ENCODE data around the gene TAS1R3. TPM values are rescaled to one million over a fixed set of nuclear protein-coding genes. Genes with fewer than 3 reads are reported as not detected.

Gene TAS1R3
- total RNA-seq, 4 donors from 2014 or later: 0.21 to 1.2 (median 0.63) TPM

- WGBS, 2 donors: 0% methylated on average over 1 to 8 of the region's 109 CpGs
- Histone ChIP-seq H3K4me1 (peaks cover 0 to 73% (median 65%) of the 10 kb centered on the region in 4 donors), H3K27me3 (no peaks in the 10 kb centered on the region), H3K36me3 (peaks cover 0 to 11% (median 0%) of the 10 kb centered on the region in 3 donors), H3K4me3 (peak overlapping the region; percentile 69 to 86 (median 76)), H3K9me3 (no peaks in the 10 kb centered on the region), H3K27ac (peak overlapping the region; percentile 79 to 91 (median 82))
- TF ChIP-seq POLR2A (IDR thresholded peaks at IDR 0.05) (no peak), CTCF (IDR thresholded peaks at IDR 0.05) (no peak), EP300 (IDR thresholded peaks at IDR 0.05) (no peak)
- no peak for DNase-seq (ENCODE audit: low spot score in 2 of 2)
Observed at GRCh38 chr1:1348420-1349255, 17.6 kb downstream of the TAS1R3 start.

GRCh38 chr1:1349256-1350012 lies 18.4 kb downstream of the TAS1R3 start, which contains the start of gene DVL1:
Gene DVL1, minus strand, starts transcription at chr1:1349418. Its CDS starts 353 bp downstream, at chr1:1349065.
- H3K27me3 ChIP-seq: no peaks in the 10 kb centered on the region
- H3K9me3 ChIP-seq: no peaks in the 10 kb centered on the region
- peak within 1 kb of the TSS; percentile 73 to 88 (median 83) for H3K4me3 ChIP-seq
- peak in 1 of 2 donors; percentile 43 for DNase-seq (ENCODE audit: low spot score in 2 of 2)
- TF ChIP-seq EP300 (IDR thresholded peaks at IDR 0.05) (no peak), POLR2A (IDR thresholded peaks at IDR 0.05) (peak; percentile 6 to 63), CTCF (IDR thresholded peaks at IDR 0.05) (peak; percentile 44 to 84 (median 54))
- H3K4me1 ChIP-seq: peaks cover 0 to 73% (median 66%) of the 10 kb centered on the region in 4 donors
- H3K27ac ChIP-seq: peak within 1 kb of the TSS; percentile 85 to 96 (median 90)
- 0% methylated on average over 40 of the region's 122 CpGs; no CpG with 5 or more reads in 1 of the 2 donors for WGBS, 2 donors
- peaks cover 0 to 19% (median 0%) of the 10 kb centered on the region in 3 donors for H3K36me3 ChIP-seq

GRCh38 chr1:1351511-1352427 lies 20.7 kb downstream of the TAS1R3 start:
- Histone ChIP-seq H3K9me3 (no peaks in the 10 kb centered on the region), H3K27ac (peak overlapping the region in 3 of 4 donors; percentile 11 to 91 (median 68)), H3K4me1 (peaks cover 0 to 73% (median 66%) of the 10 kb centered on the region in 4 donors), H3K36me3 (peaks cover 0 to 28% (median 4%) of the 10 kb centered on the region in 3 donors), H3K27me3 (no peaks in the 10 kb centered on the region), H3K4me3 (peak overlapping the region in 1 of 4 donors; percentile 24)
- peak in 1 of 2 donors; percentile 45 for DNase-seq (ENCODE audit: low spot score in 2 of 2)
- TF ChIP-seq EP300 (IDR thresholded peaks at IDR 0.05): no peak
- TF ChIP-seq CTCF (IDR thresholded peaks at IDR 0.05): no peak
- no peak for TF ChIP-seq POLR2A (IDR thresholded peaks at IDR 0.05)
- 27 to 39% methylated on average over 23 to 28 of the region's 29 CpGs for whole genome bisulfite sequencing, 2 donors

- WGBS, 2 donors: 31 to 51% methylated on average over 4 of the region's 5 CpGs
- peaks cover 0 to 65% (median 56%) of the 10 kb centered on the region in 4 donors for H3K4me1 ChIP-seq
- no peak for TF ChIP-seq CTCF (IDR thresholded peaks at IDR 0.05)
- no peak for TF ChIP-seq POLR2A (IDR thresholded peaks at IDR 0.05)
- TF ChIP-seq EP300 (IDR thresholded peaks at IDR 0.05): no peak
- H3K9me3 ChIP-seq: no peaks in the 10 kb centered on the region
- no peak for DNase-seq (ENCODE audit: low spot score in 2 of 2)
- H3K27me3 ChIP-seq: no peaks in the 10 kb centered on the region
- H3K4me3 ChIP-seq: no peak overlapping the region
- H3K36me3 ChIP-seq: peaks cover 0 to 28% (median 4%) of the 10 kb centered on the region in 3 donors
- peak overlapping the region in 3 of 4 donors; percentile 68 to 91 (median 86) for H3K27ac ChIP-seq
Observed at GRCh38 chr1:1352786-1353388, 21.8 kb downstream of the TAS1R3 start.
